ENCODE data around the gene EPHA3. TPM values are rescaled to one million over a fixed set of nuclear protein-coding genes. Genes with fewer than 3 reads are reported as not detected.

The EPHA3 gene
- total and polyA plus RNA-seq, 10 of the 15 experiments (the other 5 are each of a cell fraction or from before 2014, with no cell fraction given), result 0.03 to 39.0 (median 0.07) TPM; not detected in 4

DNA sequence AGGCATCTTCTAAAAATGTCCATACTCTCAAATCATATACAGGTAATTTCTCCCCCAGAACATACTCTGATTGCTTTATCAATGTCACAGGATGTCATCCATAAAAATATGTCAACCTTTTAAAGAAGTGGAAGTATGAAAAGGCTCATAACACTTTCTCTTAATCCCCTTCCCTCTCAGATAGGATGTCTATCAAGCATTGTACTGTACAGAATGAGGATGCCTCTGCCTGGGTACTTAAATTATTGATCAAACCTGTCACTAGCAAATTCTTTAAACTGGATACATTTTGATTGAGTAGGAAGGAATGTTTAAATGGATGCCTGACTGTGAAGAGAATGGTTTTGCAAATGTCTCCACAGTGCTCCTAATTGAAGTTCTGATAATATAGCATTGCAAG, 168.7 kb downstream of the EPHA3 start (continued):
- TF ChIP-seq ZBTB40 (IDR thresholded peaks at IDR 0.05; ENCODE audit: borderline replicate concordance), result no peak

GRCh38 chr3:89278302-89279025, 171.0 kb downstream of the EPHA3 start:
- Histone ChIP-seq H3K27me3 (replicated peaks in 1 of 2; ENCODE audit: control insufficient read depth in 2 of 2, insufficient read depth in 2 of 2, low read length in 1 of 2) (no peaks in the 10 kb centered on the region), H3K27ac (ENCODE audit: control insufficient read depth, insufficient read depth) (no peak overlapping the region), H4K20me1 (ENCODE audit: control insufficient read depth, insufficient read depth) (no peaks in the 10 kb centered on the region), H3K9me3 (replicated peaks; ENCODE audit: control insufficient read depth, insufficient read depth, low read length) (no peaks in the 10 kb centered on the region), H3K4me2 (ENCODE audit: control insufficient read depth, insufficient read depth) (no peak overlapping the region), H3K4me3 (no peak overlapping the region), H3K4me1 (ENCODE audit: control insufficient read depth, insufficient read depth, low read length) (no peaks in the 10 kb centered on the region), H3K79me2 (ENCODE audit: control insufficient read depth, insufficient read depth, low read length) (no peaks in the 10 kb centered on the region), H3K36me3 (ENCODE audit: control insufficient read depth in 2 of 2, insufficient read depth in 2 of 2, low read length in 1 of 2) (no peaks in the 10 kb centered on the region), H2AFZ (ENCODE audit: control insufficient read depth, low read depth, low read length) (no peak overlapping the region), H3K9ac (ENCODE audit: control insufficient read depth, insufficient read depth, low read length) (no peak overlapping the region)
- POLR2A ChIA-PET, result no interaction called here
- in situ Hi-C loops (cut with MboI), result no loop called here
- SMC1A ChIA-PET (ENCODE audit: uncharacterized antibody, unreplicated experiment), result interaction anchor here (0.9 to 1.7 kb wide), 5 partner anchors 9 to 37 kb away, joined by 3 to 5 read pairs (median 4); no protein-coding TSS in a partner anchor
- CTCF ChIA-PET, result interaction anchor here (0.9 to 1.0 kb wide), 2 partner anchors 201 to 904 kb away, joined by 3 read pairs; no protein-coding TSS in a partner anchor
- DNase-seq (ENCODE audit: low read depth, low spot score), result no peak
- WGBS (ENCODE audit: insufficient coverage, insufficient replicate concordance, low lambda C conversion rate, missing lambda C conversion rate), result 1% methylated on average over 9 of the region's 9 CpGs
- no peak for ATAC-seq
- no TSS peak for BruUV-seq (replicated peaks)
- FAIRE-seq, result no peak
- intact Hi-C loops (cut with micrococcal nuclease; ENCODE audit: unreplicated experiment), result no loop called here
- RAD21 ChIA-PET (ENCODE audit: unreplicated experiment), result interaction anchor here (0.6 to 1.5 kb wide), 2 partner anchors 97 to 813 kb away, joined by 3 read pairs; no protein-coding TSS in a partner anchor
- TF ChIP-seq BRCA1 (IDR thresholded peaks at IDR 0.05; ENCODE audit: low read depth, low read length) (no peak), BCL11A (IDR thresholded peaks at IDR 0.05; ENCODE audit: low read depth, low read length) (no peak), RAD51 (IDR thresholded peaks at IDR 0.05) (no peak), CREM (IDR thresholded peaks at IDR 0.05; ENCODE audit: low read depth) (no peak), KLF5 (IDR thresholded peaks at IDR 0.05; ENCODE audit: partially characterized antibody) (no peak), SUPT20H (IDR thresholded peaks at IDR 0.05; ENCODE audit: borderline replicate concordance, control insufficient read depth, low read depth, low read length) (no peak), ZBTB40 (IDR thresholded peaks at IDR 0.05; ENCODE audit: borderline replicate concordance) (no peak)
- TF ChIP-seq, protein P1, sequence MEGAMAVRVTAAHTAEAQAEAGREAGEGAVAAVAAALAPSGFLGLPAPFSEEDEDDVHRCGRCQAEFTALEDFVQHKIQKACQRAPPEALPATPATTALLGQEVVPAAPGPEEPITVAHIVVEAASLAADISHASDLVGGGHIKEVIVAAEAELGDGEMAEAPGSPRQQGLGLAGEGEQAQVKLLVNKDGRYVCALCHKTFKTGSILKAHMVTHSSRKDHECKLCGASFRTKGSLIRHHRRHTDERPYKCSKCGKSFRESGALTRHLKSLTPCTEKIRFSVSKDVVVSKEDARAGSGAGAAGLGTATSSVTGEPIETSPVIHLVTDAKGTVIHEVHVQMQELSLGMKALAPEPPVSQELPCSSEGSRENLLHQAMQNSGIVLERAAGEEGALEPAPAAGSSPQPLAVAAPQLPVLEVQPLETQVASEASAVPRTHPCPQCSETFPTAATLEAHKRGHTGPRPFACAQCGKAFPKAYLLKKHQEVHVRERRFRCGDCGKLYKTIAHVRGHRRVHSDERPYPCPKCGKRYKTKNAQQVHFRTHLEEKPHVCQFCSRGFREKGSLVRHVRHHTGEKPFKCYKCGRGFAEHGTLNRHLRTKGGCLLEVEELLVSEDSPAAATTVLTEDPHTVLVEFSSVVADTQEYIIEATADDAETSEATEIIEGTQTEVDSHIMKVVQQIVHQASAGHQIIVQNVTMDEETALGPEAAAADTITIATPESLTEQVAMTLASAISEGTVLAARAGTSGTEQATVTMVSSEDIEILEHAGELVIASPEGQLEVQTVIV (IDR thresholded peaks at IDR 0.05; ENCODE audit: borderline replicate concordance, partially characterized antibody), result no peak

Measured in GM12878 (cell line).